Calu3 (cell line): ENCODE results near the gene RPL4. TPM values are rescaled to one million over a fixed set of nuclear protein-coding genes. Genes with fewer than 3 reads are reported as not detected.

Source experiments
- BruUV-seq: library from RNA; stranded (reverse); fragments of 400-500 nt; replicated peaks from 2 replicates; lab custom pipeline; 2021; lab: Mats Ljungman, UMichigan
- CTCF ChIA-PET: fragments of 300-600 bp; sonication (Branson Sonifier 250); formaldehyde crosslinking; loops from one replicate; lab custom pipeline; 2022; ENCODE audit warnings: antibody characterized with exemption; lab: Charles Lee
- DNase-seq: peaks from one replicate; pipeline ENCODE4 v3.0.0; 2022
- H3K27ac Mint-ChIP-seq: one replicate; pipeline ENCODE4 v1.8.0; 2022; ENCODE audit warnings: mixed read lengths; ENCODE audit not compliant: unreplicated experiment
- H3K27me3 Mint-ChIP-seq: one replicate; pipeline ENCODE4 v1.8.0; 2022; ENCODE audit warnings: mixed read lengths; ENCODE audit not compliant: unreplicated experiment
- H3K36me3 Mint-ChIP-seq: one replicate; pipeline ENCODE4 v1.8.0; 2022; ENCODE audit warnings: mild to moderate bottlenecking, moderate library complexity, mixed read lengths; ENCODE audit not compliant: insufficient read depth, unreplicated experiment
- H3K4me1 Mint-ChIP-seq: one replicate; pipeline ENCODE4 v1.8.0; 2022; ENCODE audit warnings: mild to moderate bottlenecking, low read depth, mixed read lengths; ENCODE audit not compliant: unreplicated experiment
- H3K4me3 Mint-ChIP-seq: one replicate; pipeline ENCODE4 v1.8.0; 2022; ENCODE audit warnings: mild to moderate bottlenecking, low read depth, moderate library complexity, mixed read lengths; ENCODE audit not compliant: unreplicated experiment
- H3K9me3 Mint-ChIP-seq: one replicate; pipeline ENCODE4 v1.8.0; 2022; ENCODE audit warnings: low read depth, mixed read lengths; ENCODE audit not compliant: unreplicated experiment
- intact Hi-C: fragments of 100-400 bp; cut with micrococcal nuclease; formaldehyde crosslinking; loops from one replicate; pipeline ENCODE4 v1.10.0; 2022; ENCODE audit not compliant: unreplicated experiment
- total RNA-seq: library from RNA; stranded (reverse); gene quantifications from 2 replicates; pipeline ENCODE4 v1.2.3, GENCODE V29; 2022
- TF ChIP-seq, protein P1 (sequence below): fragments of 200-600 bp; IDR thresholded peaks from one replicate; pipeline ENCODE4 v1.8.0; 2022; ENCODE audit warnings: antibody characterized with exemption; ENCODE audit not compliant: unreplicated experiment

RPL4 gene
- total RNA-seq, 1 experiment from 2014 or later, result 2,676 TPM

DNA sequence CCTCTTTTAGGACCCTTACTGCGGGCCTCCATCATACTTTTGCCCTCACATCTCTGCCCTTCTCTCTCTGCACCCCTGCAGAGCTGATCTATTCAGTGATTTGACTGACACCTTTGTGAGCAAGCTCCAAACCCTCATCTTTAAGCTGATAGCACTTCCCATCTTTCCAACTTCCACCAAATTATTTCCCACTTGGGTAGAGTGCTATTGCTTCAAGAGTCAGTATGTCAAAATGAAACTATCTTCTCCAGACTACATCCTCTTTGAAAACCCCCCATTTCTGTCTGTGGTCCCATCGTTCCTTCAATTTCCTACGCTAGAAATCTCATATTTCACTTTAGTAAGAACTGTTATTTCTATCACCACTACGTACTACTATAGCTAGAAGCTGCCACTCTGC, 20.2 kb upstream of the RPL4 start:
- CTCF ChIA-PET, result no interaction called here
- no TSS peak for BruUV-seq

DNA sequence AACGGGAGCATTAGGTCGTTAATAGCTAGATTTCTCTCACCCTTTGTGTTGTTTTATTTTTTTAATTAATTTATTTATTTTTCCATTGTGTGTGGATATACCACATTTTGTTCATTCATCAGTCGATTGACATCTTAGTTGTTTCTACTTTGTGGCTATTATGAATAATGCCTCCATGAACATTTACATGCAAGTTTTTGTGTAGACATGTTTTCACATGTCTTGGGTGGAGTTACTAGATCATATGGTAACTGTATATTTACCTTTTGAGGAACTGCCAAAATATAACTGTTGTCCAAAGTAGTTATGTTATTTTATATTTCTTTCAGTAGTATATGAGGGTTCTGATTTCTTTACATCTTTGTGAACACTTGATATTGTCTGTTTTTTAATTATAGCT, 19.3 kb upstream of the RPL4 start:
- Mint-ChIP-seq H3K36me3 (peaks cover 17% of the 10 kb centered on the region), H3K27ac (no peak overlapping the region)

More for the DNA sequence above, 20.2 kb upstream of the RPL4 start:
- Mint-ChIP-seq H3K27me3 (no peaks in the 10 kb centered on the region), H3K4me3 (no peak overlapping the region), H3K27ac (no peak overlapping the region), H3K4me1 (no peaks in the 10 kb centered on the region), H3K9me3 (no peaks in the 10 kb centered on the region), H3K36me3 (peaks cover 17% of the 10 kb centered on the region)
- TF ChIP-seq, protein P1, sequence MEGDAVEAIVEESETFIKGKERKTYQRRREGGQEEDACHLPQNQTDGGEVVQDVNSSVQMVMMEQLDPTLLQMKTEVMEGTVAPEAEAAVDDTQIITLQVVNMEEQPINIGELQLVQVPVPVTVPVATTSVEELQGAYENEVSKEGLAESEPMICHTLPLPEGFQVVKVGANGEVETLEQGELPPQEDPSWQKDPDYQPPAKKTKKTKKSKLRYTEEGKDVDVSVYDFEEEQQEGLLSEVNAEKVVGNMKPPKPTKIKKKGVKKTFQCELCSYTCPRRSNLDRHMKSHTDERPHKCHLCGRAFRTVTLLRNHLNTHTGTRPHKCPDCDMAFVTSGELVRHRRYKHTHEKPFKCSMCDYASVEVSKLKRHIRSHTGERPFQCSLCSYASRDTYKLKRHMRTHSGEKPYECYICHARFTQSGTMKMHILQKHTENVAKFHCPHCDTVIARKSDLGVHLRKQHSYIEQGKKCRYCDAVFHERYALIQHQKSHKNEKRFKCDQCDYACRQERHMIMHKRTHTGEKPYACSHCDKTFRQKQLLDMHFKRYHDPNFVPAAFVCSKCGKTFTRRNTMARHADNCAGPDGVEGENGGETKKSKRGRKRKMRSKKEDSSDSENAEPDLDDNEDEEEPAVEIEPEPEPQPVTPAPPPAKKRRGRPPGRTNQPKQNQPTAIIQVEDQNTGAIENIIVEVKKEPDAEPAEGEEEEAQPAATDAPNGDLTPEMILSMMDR, result no peak
- no peak for DNase-seq
- intact Hi-C loops, result no loop called here

GRCh38 chr15:66515901-66516322, 11.3 kb upstream of the RPL4 start:
- no peaks in the 10 kb centered on the region for H3K9me3 Mint-ChIP-seq
- intact Hi-C loops, result no loop called here
- no peaks in the 10 kb centered on the region for H3K27me3 Mint-ChIP-seq
- H3K27ac Mint-ChIP-seq, result no peak overlapping the region
- no peak for DNase-seq
- H3K4me3 Mint-ChIP-seq, result no peak overlapping the region
- TF ChIP-seq, protein P1, result no peak
- CTCF ChIA-PET, result interaction anchor here (1.1 kb wide), 1 partner anchor 11 kb away, joined by 3 read pairs; the partner anchor contains the start of gene ZWILCH
- no TSS peak for BruUV-seq
- peaks cover 11% of the 10 kb centered on the region for H3K36me3 Mint-ChIP-seq
- H3K4me1 Mint-ChIP-seq, result peaks cover 6% of the 10 kb centered on the region

More for the DNA sequence above, 19.3 kb upstream of the RPL4 start:
- H3K9me3 Mint-ChIP-seq, result no peaks in the 10 kb centered on the region
- H3K4me1 Mint-ChIP-seq, result no peaks in the 10 kb centered on the region
- DNase-seq, result no peak
- no peaks in the 10 kb centered on the region for H3K27me3 Mint-ChIP-seq
- CTCF ChIA-PET, result no interaction called here
- no TSS peak for BruUV-seq
- H3K4me3 Mint-ChIP-seq, result no peak overlapping the region
- TF ChIP-seq, protein P1, result no peak
- intact Hi-C loops, result no loop called here

DNA sequence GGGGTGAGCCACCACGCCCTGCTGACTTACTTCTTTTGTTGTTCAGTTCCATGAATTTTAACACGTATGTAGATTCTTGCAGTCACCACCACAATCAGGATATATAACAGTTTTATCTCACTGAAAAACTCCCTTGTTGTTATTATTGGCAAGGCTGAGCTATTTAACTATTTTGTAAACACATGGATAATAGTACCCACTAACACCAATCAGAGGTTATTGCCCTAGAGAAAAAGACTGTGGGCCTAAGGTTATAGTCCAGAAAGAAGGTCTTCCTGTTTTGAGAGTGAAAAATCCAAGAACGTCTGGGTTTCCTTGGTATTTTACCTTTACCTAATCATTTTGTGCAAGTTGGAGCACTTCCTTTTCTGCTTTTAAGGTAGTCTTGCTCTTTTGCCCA, 9.9 kb upstream of the RPL4 start:
- CTCF ChIA-PET, result no interaction called here
- TF ChIP-seq, protein P1, result no peak
- no TSS peak for BruUV-seq

More for the DNA sequence above, 9.9 kb upstream of the RPL4 start:
- Mint-ChIP-seq H3K27ac (no peak overlapping the region), H3K4me1 (peaks cover 6% of the 10 kb centered on the region), H3K4me3 (no peak overlapping the region), H3K9me3 (no peaks in the 10 kb centered on the region), H3K36me3 (peaks cover 11% of the 10 kb centered on the region), H3K27me3 (no peaks in the 10 kb centered on the region)
- intact Hi-C loops, result no loop called here
- no peak for DNase-seq
